ENCODE measurements around the gene GPR139.

DNA sequence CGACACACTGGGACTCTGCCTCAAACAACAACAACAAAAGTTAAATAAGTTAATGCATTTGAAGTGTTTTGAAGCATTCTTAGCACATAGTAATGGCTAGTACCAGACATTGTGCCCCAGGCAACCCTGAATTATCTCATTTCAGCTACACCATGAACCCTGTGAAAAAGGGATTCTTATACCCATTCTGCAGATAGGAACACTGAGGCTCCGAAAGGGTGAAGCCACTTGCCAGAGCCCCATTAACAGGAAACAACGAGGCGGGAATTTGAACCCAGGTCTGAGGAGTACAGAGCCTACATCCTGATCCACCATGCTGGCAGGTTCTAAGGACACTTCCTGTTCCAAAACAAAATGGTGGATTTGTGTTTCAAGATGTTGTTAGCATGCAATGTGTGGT lies 9.2 kb downstream of the GPR139 start:
- TF ChIP-seq SUZ12 (IDR thresholded peaks at IDR 0.05; ENCODE audit: extremely low read depth, insufficient read depth, insufficient read length) (no peak), ZNF274 (IDR thresholded peaks at IDR 0.05; ENCODE audit: low read depth, low read length) (no peak)
